OCI-LY3 (cell line): ENCODE data around the gene CAV1.
A peak's percentile ranks its signal among the peaks of the same experiment; 100 is the strongest.

ENCODE experiments used
- H2AFZ ChIP-seq: fragments of 200-600, 300-600 bp; shearing (Covaris generic); 2 replicates; pipeline ENCODE4 v1.6.0; 2014; ENCODE audit warnings: antibody characterized with exemption, low read depth, low read length
- H3K27ac ChIP-seq: fragments of 200-600, 300-600 bp; sonication (generic); 2 replicates; pipeline ENCODE4 v1.5.1; 2014; ENCODE audit warnings: mild to moderate bottlenecking, low read length, moderate library complexity, mixed read lengths
- H3K27me3 ChIP-seq: fragments of 200-600, 300-600 bp; sonication (generic); 2 replicates; pipeline ENCODE4 v1.6.1; 2014; ENCODE audit warnings: low read depth, low read length, mixed read lengths
- H3K36me3 ChIP-seq: fragments of 200-600, 300-600 bp; sonication (generic); replicated peaks from 2 replicates; pipeline ENCODE3; 2014; ENCODE audit warnings: low read depth, low read length, mixed read lengths
- H3K4me1 ChIP-seq: fragments of 300-600, 200-600 bp; sonication (generic); 2 replicates; pipeline ENCODE4 v1.6.1; 2014; ENCODE audit warnings: low read length, mixed read lengths
- H3K4me2 ChIP-seq: fragments of 200-600, 300-600 bp; sonication (generic); 2 replicates; pipeline ENCODE4 v1.6.1; 2014; ENCODE audit warnings: low read length, mixed read lengths
- H3K4me3 ChIP-seq: fragments of 300-600, 200-600 bp; sonication (generic); 2 replicates; pipeline ENCODE4 v1.5.1; 2014; ENCODE audit warnings: antibody characterized with exemption, mild to moderate bottlenecking, low read length, moderate library complexity
- H3K79me2 ChIP-seq: fragments of 300-600, 200-600 bp; shearing (Covaris generic); 2 replicates; pipeline ENCODE4 v1.6.1; 2014; ENCODE audit warnings: mild to moderate bottlenecking, low read length, mixed read lengths
- H3K9ac ChIP-seq: fragments of 300-600, 200-600 bp; shearing (Covaris generic); 2 replicates; pipeline ENCODE4 v1.6.0; 2014; ENCODE audit warnings: mild to moderate bottlenecking, low read length, moderate library complexity
- H3K9me3 ChIP-seq: fragments of 200-600, 300-600 bp; shearing (Covaris generic); 2 replicates; pipeline ENCODE4 v1.6.1; 2014; ENCODE audit warnings: low read length, mixed read lengths; ENCODE audit not compliant: insufficient read depth
- H4K20me1 ChIP-seq: fragments of 200-600, 300-600 bp; sonication (generic); 2 replicates; pipeline ENCODE4 v1.6.1; 2016; ENCODE audit warnings: low read length, mixed read lengths; ENCODE audit not compliant: insufficient read depth
- EZH2phosphoT487 ChIP-seq: fragments of 200-600 bp; shearing (Covaris generic); IDR thresholded peaks from 2 replicates; pipeline ENCODE4 v1.6.1; 2018; ENCODE audit warnings: antibody characterized with exemption, mixed run types, low read depth
- TF ChIP-seq, protein P1 (sequence below): fragments of 200-600, 300-600 bp; sonication (generic); IDR thresholded peaks from 2 replicates; pipeline ENCODE4 v1.5.1; 2014; ENCODE audit warnings: antibody characterized with exemption, low read length, low read depth

Gene CAV1

DNA sequence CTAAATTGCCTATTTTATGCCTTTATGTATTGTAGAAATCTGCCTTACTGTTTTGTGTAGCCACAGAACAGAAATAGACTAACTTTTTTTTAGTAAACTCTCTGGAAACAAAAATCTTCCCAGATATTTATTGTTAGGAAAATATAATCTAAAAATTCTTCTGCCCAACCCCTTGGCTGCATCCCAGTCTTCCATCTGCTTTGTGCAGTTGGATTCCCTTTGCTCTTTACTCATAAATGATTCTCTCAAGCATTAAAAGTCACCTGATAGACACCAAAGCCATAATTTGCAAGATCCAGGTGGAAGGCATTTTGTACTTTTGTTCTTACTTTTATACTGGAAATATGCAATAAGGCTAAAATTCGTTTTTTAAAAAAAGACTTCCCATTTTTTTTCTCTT lies 31.4 kb upstream of the CAV1 start:
- TF ChIP-seq, protein P1, sequence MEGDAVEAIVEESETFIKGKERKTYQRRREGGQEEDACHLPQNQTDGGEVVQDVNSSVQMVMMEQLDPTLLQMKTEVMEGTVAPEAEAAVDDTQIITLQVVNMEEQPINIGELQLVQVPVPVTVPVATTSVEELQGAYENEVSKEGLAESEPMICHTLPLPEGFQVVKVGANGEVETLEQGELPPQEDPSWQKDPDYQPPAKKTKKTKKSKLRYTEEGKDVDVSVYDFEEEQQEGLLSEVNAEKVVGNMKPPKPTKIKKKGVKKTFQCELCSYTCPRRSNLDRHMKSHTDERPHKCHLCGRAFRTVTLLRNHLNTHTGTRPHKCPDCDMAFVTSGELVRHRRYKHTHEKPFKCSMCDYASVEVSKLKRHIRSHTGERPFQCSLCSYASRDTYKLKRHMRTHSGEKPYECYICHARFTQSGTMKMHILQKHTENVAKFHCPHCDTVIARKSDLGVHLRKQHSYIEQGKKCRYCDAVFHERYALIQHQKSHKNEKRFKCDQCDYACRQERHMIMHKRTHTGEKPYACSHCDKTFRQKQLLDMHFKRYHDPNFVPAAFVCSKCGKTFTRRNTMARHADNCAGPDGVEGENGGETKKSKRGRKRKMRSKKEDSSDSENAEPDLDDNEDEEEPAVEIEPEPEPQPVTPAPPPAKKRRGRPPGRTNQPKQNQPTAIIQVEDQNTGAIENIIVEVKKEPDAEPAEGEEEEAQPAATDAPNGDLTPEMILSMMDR, result no peak
- no peak for TF ChIP-seq EZH2phosphoT487
- Histone ChIP-seq H2AFZ (no peak overlapping the region), H3K9ac (no peak overlapping the region), H3K4me2 (no peak overlapping the region), H3K79me2 (no peaks in the 10 kb centered on the region), H3K27ac (no peak overlapping the region), H3K27me3 (0 out of 2 replicates have a peak, but pooled peaks cover 9% of the 10 kb centered on the region), H4K20me1 (no peaks in the 10 kb centered on the region), H3K4me3 (no peak overlapping the region), H3K36me3 (no peaks in the 10 kb centered on the region), H3K9me3 (no peaks in the 10 kb centered on the region), H3K4me1 (no peaks in the 10 kb centered on the region)

DNA sequence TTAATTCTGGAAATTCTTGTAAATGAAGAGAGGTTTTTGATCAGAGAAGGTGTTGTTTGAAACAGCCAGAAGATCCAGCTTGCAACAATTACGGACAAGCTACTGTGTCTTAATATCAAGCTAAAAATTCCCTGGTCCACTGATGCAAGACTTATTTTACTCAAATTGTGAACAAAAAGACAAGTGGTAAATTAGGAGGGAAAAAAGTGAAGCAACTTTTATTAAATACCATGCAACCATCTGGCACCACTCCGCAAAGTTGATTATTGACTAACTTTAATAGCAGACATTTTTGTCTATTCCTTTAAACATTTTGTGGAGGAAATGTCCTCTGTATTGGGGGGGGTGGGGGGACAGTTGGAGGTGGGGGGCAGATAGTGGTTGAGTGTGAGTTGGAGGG lies 30.4 kb upstream of the CAV1 start:
- H3K27me3 ChIP-seq, result 0 out of 2 replicates have a peak, but pooled peaks cover 9% of the 10 kb centered on the region
- H3K36me3 ChIP-seq, result no peaks in the 10 kb centered on the region
- H4K20me1 ChIP-seq, result no peaks in the 10 kb centered on the region
- no peaks in the 10 kb centered on the region for H3K4me1 ChIP-seq
- no peak overlapping the region for H2AFZ ChIP-seq
- H3K9ac ChIP-seq, result no peak overlapping the region
- H3K27ac ChIP-seq, result no peak overlapping the region
- H3K9me3 ChIP-seq, result no peaks in the 10 kb centered on the region
- no peak for TF ChIP-seq EZH2phosphoT487
- TF ChIP-seq, protein P1, result no peak
- no peak overlapping the region for H3K4me3 ChIP-seq
- H3K79me2 ChIP-seq, result no peaks in the 10 kb centered on the region
- H3K4me2 ChIP-seq, result no peak overlapping the region

DNA sequence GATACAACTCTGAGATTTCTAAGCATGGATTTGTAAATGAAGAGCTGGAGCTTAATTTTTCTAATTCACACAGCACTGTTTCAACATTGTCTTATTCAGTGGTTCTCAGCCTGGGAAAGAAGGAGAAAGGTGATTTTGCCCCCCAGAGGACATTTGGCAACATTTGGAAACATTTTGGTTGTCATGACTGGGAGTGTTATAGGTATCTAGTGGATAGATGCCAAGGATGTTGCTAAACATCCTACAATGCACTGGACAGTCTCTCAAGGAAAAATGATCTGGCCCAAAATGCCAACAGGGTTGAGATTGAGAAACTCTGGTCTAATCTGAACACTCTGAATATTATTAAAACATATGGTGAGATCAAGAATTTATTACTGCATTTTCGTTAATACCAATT lies 29.1 kb upstream of the CAV1 start:
- H2AFZ ChIP-seq, result no peak overlapping the region
- no peak overlapping the region for H3K27ac ChIP-seq

DNA sequence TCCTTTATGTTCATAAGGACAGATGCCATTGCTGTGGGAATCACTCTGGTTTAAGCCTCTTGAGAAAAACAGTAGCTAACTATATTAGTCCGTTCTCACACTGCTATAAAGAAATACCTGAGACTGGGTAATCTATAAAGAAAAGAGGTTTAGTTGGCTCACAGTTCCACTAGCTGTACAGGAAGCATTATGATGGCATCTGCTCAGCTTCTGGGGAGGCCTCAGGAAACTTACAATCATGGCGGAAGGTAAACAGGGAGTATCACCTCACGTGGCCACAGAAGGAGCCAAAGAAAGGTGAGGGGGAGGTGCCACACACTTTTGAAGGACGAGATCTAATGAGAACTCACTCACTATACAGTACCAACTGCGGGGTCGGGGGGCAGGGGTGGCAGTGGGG lies 28.2 kb upstream of the CAV1 start:
- Histone ChIP-seq H3K27ac (no peak overlapping the region), H3K4me1 (no peaks in the 10 kb centered on the region), H3K4me2 (no peak overlapping the region), H3K4me3 (no peak overlapping the region), H3K9me3 (no peaks in the 10 kb centered on the region), H3K36me3 (no peaks in the 10 kb centered on the region), H3K27me3 (0 out of 2 replicates have a peak, but pooled peaks cover 6% of the 10 kb centered on the region), H4K20me1 (no peaks in the 10 kb centered on the region), H2AFZ (no peak overlapping the region), H3K79me2 (no peaks in the 10 kb centered on the region), H3K9ac (no peak overlapping the region)
- TF ChIP-seq EZH2phosphoT487, result no peak

More for the DNA sequence above, 29.1 kb upstream of the CAV1 start:
- Histone ChIP-seq H3K9me3 (no peaks in the 10 kb centered on the region), H3K79me2 (no peaks in the 10 kb centered on the region), H3K4me1 (no peaks in the 10 kb centered on the region), H3K4me2 (no peak overlapping the region), H3K27me3 (0 out of 2 replicates have a peak, but pooled peaks cover 9% of the 10 kb centered on the region), H3K36me3 (no peaks in the 10 kb centered on the region), H3K9ac (no peak overlapping the region), H4K20me1 (no peaks in the 10 kb centered on the region), H3K4me3 (no peak overlapping the region)
- no peak for TF ChIP-seq EZH2phosphoT487
- TF ChIP-seq, protein P1, result peak; percentile 14; the same call in 1 of the 2 replicates
